Mesenchymal stem cell (in vitro differentiated cells and primary cell): ENCODE data around the gene PSMB2.
"Not testable (repeated sequence)": the region's sequence is repeated elsewhere in the genome, so short reads cannot be mapped to it uniquely, and the experiment has no call there.

Source experiments
- DNase-seq: peaks from one replicate; pipeline ENCODE4 v3.0.0-alpha.2; 2013
- H2AFZ ChIP-seq: one replicate; pipeline ENCODE4 v1.6.1; 2013; ENCODE audit warnings: low read depth, mild to moderate bottlenecking, control low read depth, inconsistent platforms, low read length, moderate library complexity
- H2AK5ac ChIP-seq: 2 replicates; pipeline ENCODE4 v1.6.1; 2013; ENCODE audit warnings: low read length, moderate library complexity, mild to moderate bottlenecking, inconsistent platforms; ENCODE audit not compliant: severe bottlenecking
- H2BK120ac ChIP-seq: one replicate; pipeline ENCODE4 v1.6.1; 2013; ENCODE audit warnings: low read depth, mild to moderate bottlenecking, inconsistent platforms, low read length, moderate library complexity
- H2BK12ac ChIP-seq, 2 experiments: one replicate each; pipeline ENCODE4 v1.6.1; 2013; ENCODE audit warnings: inconsistent platforms in 2 of 2, low read length in 2 of 2, mild to moderate bottlenecking in 2 of 2, moderate library complexity in 2 of 2, control low read depth in 1 of 2
- H2BK15ac ChIP-seq: one replicate; pipeline ENCODE4 v1.6.1; 2013; ENCODE audit warnings: mild to moderate bottlenecking, low read depth, inconsistent platforms; ENCODE audit not compliant: poor library complexity, severe bottlenecking
- H2BK5ac ChIP-seq: 2 replicates; pipeline ENCODE4 v1.6.1; 2013; ENCODE audit warnings: low read depth, mild to moderate bottlenecking, low read length, control low read depth, inconsistent platforms; ENCODE audit not compliant: poor library complexity, severe bottlenecking
- H3K14ac ChIP-seq, 2 experiments: one replicate each; pipeline ENCODE4 v1.6.1; 2013; ENCODE audit warnings: inconsistent platforms in 2 of 2, low read length in 2 of 2, control low read depth in 1 of 2, mild to moderate bottlenecking in 1 of 2, moderate library complexity in 1 of 2
- H3K18ac ChIP-seq, 2 experiments: one replicate each; pipeline ENCODE4 v1.6.1; 2013; ENCODE audit warnings: inconsistent platforms in 2 of 2, low read length in 2 of 2, control low read depth in 1 of 2, low read depth in 1 of 2, mild to moderate bottlenecking in 1 of 2
- H3K23ac ChIP-seq, 2 experiments: one replicate each; pipeline ENCODE4 v1.6.1; 2013; ENCODE audit warnings: inconsistent platforms in 2 of 2, low read length in 2 of 2, mild to moderate bottlenecking in 2 of 2, moderate library complexity in 2 of 2, control low read depth in 1 of 2
- H3K27ac ChIP-seq: 2 replicates; pipeline ENCODE4 v1.5.1; 2013; ENCODE audit warnings: mild to moderate bottlenecking, moderate library complexity, low read length, control low read depth, inconsistent platforms; ENCODE audit not compliant: poor library complexity, severe bottlenecking
- H3K27me3 ChIP-seq, 2 experiments: 2 replicates each; pipeline versions ENCODE4 v1.6.1 to v1.7.0; 2013; ENCODE audit warnings: low read length in 2 of 2, mild to moderate bottlenecking in 2 of 2, moderate library complexity in 2 of 2, control low read depth in 1 of 2, inconsistent platforms in 1 of 2; ENCODE audit not compliant: control insufficient read depth in 1 of 2, insufficient read depth in 1 of 2
- H3K36me3 ChIP-seq, 2 experiments: 2 replicates each; pipeline versions ENCODE4 v1.6.1 to v1.7.0; 2013; ENCODE audit warnings: low read length in 2 of 2, control low read depth in 1 of 2, inconsistent platforms in 1 of 2, low read depth in 1 of 2, mild to moderate bottlenecking in 1 of 2; ENCODE audit not compliant: insufficient read depth in 2 of 2, control insufficient read depth in 1 of 2
- H3K4ac ChIP-seq, 2 experiments: one replicate each; pipeline ENCODE4 v1.6.1; 2013; ENCODE audit warnings: inconsistent platforms in 2 of 2, low read length in 2 of 2, mild to moderate bottlenecking in 2 of 2, moderate library complexity in 2 of 2, control low read depth in 1 of 2, low read depth in 1 of 2
- H3K4me1 ChIP-seq: 2 replicates; pipeline ENCODE4 v1.6.1; 2013; ENCODE audit warnings: low read depth, low read length, control low read depth; ENCODE audit not compliant: control insufficient read depth, insufficient read depth
- H3K4me2 ChIP-seq: 2 replicates; pipeline ENCODE4 v1.6.1; 2013; ENCODE audit warnings: low read length, mild to moderate bottlenecking, inconsistent platforms; ENCODE audit not compliant: poor library complexity, severe bottlenecking
- H3K4me3 ChIP-seq, 2 experiments: 2 replicates each; pipeline versions ENCODE4 v1.5.1 to v1.7.0; 2013; ENCODE audit warnings: low read length in 2 of 2, mild to moderate bottlenecking in 2 of 2, control low read depth in 1 of 2, low read depth in 1 of 2; ENCODE audit not compliant: insufficient read depth in 1 of 2
- H3K79me1 ChIP-seq: replicated peaks from 2 replicates; pipeline ENCODE4 v1.6.1; 2013; ENCODE audit warnings: mild to moderate bottlenecking, control low read depth, low read length, inconsistent platforms; ENCODE audit not compliant: poor library complexity, severe bottlenecking
- H3K9ac ChIP-seq: 2 replicates; pipeline ENCODE4 v1.7.0; 2013; ENCODE audit warnings: mild to moderate bottlenecking, low read length, moderate library complexity
- H3K9me3 ChIP-seq: 2 replicates; pipeline ENCODE4 v1.7.0; 2013; ENCODE audit warnings: mild to moderate bottlenecking, low read length; ENCODE audit not compliant: control insufficient read depth
- H4K8ac ChIP-seq: one replicate; pipeline ENCODE4 v1.6.1; 2013; ENCODE audit warnings: inconsistent platforms, mild to moderate bottlenecking, low read length, moderate library complexity
- H4K91ac ChIP-seq: one replicate; pipeline ENCODE4 v1.6.1; 2013; ENCODE audit warnings: mild to moderate bottlenecking, low read length, inconsistent platforms
- WGBS: methylation state at CpG from one replicate; pipeline ENCODE4 v1.1.7; 2013; ENCODE audit warnings: mixed read lengths; 5-methylcytosine and 5-hydroxymethylcytosine counted together

The PSMB2 gene

GRCh38 chr1:35585281-35585680, 56.0 kb downstream of the PSMB2 start:
- no peak overlapping the region for H3K27ac ChIP-seq
- H3K27me3 ChIP-seq, result no peaks in the 10 kb centered on the region
- H2AK5ac ChIP-seq, result no peak overlapping the region
- H2BK12ac ChIP-seq, result no peak overlapping the region
- H3K36me3 ChIP-seq, result peaks cover 0 to 3% of the 10 kb centered on the region in 2 experiments
- DNase-seq, result no peak
- H3K9me3 ChIP-seq, result no peaks in the 10 kb centered on the region
- H4K91ac ChIP-seq, result no peak overlapping the region
- no peak overlapping the region for H2AFZ ChIP-seq
- no peak overlapping the region for H3K4me3 ChIP-seq
- no peak overlapping the region for H3K14ac ChIP-seq
- H3K4ac ChIP-seq, result no peak overlapping the region
- H3K9ac ChIP-seq, result no peak overlapping the region
- no peaks in the 10 kb centered on the region for H3K79me1 ChIP-seq
- H3K18ac ChIP-seq, result no peak overlapping the region
- H3K4me1 ChIP-seq, result no peaks in the 10 kb centered on the region
- no peak overlapping the region for H2BK120ac ChIP-seq
- no peak overlapping the region for H3K4me2 ChIP-seq
- no peak overlapping the region for H4K8ac ChIP-seq
- H2BK15ac ChIP-seq, result no peak overlapping the region
- 100% methylated on average over 1 of the region's 3 CpGs for WGBS
- no peak overlapping the region for H3K23ac ChIP-seq
- no peak overlapping the region for H2BK5ac ChIP-seq

- H3K18ac ChIP-seq, H3K14ac ChIP-seq, H2BK5ac ChIP-seq, H3K79me1 ChIP-seq, H2AFZ ChIP-seq, H2BK120ac ChIP-seq, H3K4me2 ChIP-seq, DNase-seq, H2BK12ac ChIP-seq, H2BK15ac ChIP-seq, H3K9ac ChIP-seq, H3K4me1 ChIP-seq, H3K27ac ChIP-seq, H3K4ac ChIP-seq, H4K8ac ChIP-seq, H4K91ac ChIP-seq, H3K4me3 ChIP-seq, H2AK5ac ChIP-seq, H3K23ac ChIP-seq, H3K9me3 ChIP-seq, H3K36me3 ChIP-seq: not testable (repeated sequence)
- H3K27me3 ChIP-seq, result peaks cover 11 to 17% of the 10 kb centered on the region in 2 experiments
- 92% methylated on average over 9 of the region's 9 CpGs for WGBS
Measured at GRCh38 chr1:35581621-35582020, 59.7 kb downstream of the PSMB2 start.

GRCh38 chr1:35580949-35581388, 60.4 kb downstream of the PSMB2 start:
- no CpG with 5 or more reads among the region's 4 CpGs for WGBS
- Histone ChIP-seq H3K4ac (no peak overlapping the region), H2BK120ac (no peak overlapping the region)

GRCh38 chr1:35577071-35577998, 64.0 kb downstream of the PSMB2 start:
- peaks cover 49 to 54% of the 10 kb centered on the region in 2 experiments for H3K27me3 ChIP-seq
- H2AK5ac ChIP-seq, result no peak overlapping the region
- H3K79me1 ChIP-seq, result no peaks in the 10 kb centered on the region
- no peaks in the 10 kb centered on the region for H3K9me3 ChIP-seq
- peak overlapping the region; percentile 74 for H4K91ac ChIP-seq
- H3K9ac ChIP-seq, result peak overlapping the region; percentile 51
- H2BK5ac ChIP-seq, result no peak overlapping the region
- H2BK120ac ChIP-seq, result peak overlapping the region; percentile 27
- 9% methylated on average over 67 of the region's 70 CpGs for WGBS
- no peak overlapping the region for H2BK12ac ChIP-seq
- H2BK15ac ChIP-seq, result no peak overlapping the region
- peak overlapping the region; percentile 66 for H3K4me2 ChIP-seq
- H3K4me1 ChIP-seq, result peaks cover 22% of the 10 kb centered on the region
- peak overlapping the region; percentile 70 to 77 for H3K18ac ChIP-seq
- H3K36me3 ChIP-seq, result peaks cover 0 to 4% of the 10 kb centered on the region in 2 experiments
- peak; percentile 37 for DNase-seq
- peak overlapping the region; percentile 31 for H2AFZ ChIP-seq
- H3K27ac ChIP-seq, result no peak overlapping the region
- no peak overlapping the region for H3K23ac ChIP-seq
- H3K4ac ChIP-seq, result peak overlapping the region in 1 of 2 experiments; percentile 47
- H4K8ac ChIP-seq, result peak overlapping the region; percentile 94
- peak overlapping the region; percentile 48 to 64 for H3K4me3 ChIP-seq
- H3K14ac ChIP-seq, result peak overlapping the region in 1 of 2 experiments; percentile 73

More at GRCh38 chr1:35580949-35581388, 60.4 kb downstream of the PSMB2 start:
- no peak overlapping the region for H3K9ac ChIP-seq
- H3K4me3 ChIP-seq, result no peak overlapping the region
- no peak overlapping the region for H2BK15ac ChIP-seq
- H4K8ac ChIP-seq, result no peak overlapping the region
- no peak overlapping the region for H2AFZ ChIP-seq
- no peak overlapping the region for H4K91ac ChIP-seq
- H2AK5ac ChIP-seq, result no peak overlapping the region
- no peaks in the 10 kb centered on the region for H3K9me3 ChIP-seq
- H3K79me1 ChIP-seq, result no peaks in the 10 kb centered on the region
- peaks cover 0 to 4% of the 10 kb centered on the region in 2 experiments for H3K36me3 ChIP-seq
- no peak overlapping the region for H3K4me2 ChIP-seq
- H3K18ac ChIP-seq, result no peak overlapping the region
- H3K27me3 ChIP-seq, result peaks cover 18 to 23% of the 10 kb centered on the region in 2 experiments
- no peak overlapping the region for H3K27ac ChIP-seq
- H3K14ac ChIP-seq, result no peak overlapping the region
- no peak overlapping the region for H2BK12ac ChIP-seq
- no peak for DNase-seq
- H3K23ac ChIP-seq, result no peak overlapping the region
- H3K4me1 ChIP-seq, result peaks cover 10% of the 10 kb centered on the region
- H2BK5ac ChIP-seq, result no peak overlapping the region
